Lower leg skin (tissue), 3 donors: ENCODE data around the gene PRPF38B.

Experiments
- CTCF ChIP-seq, 3 donors: fragments of 450-650 bp; IDR thresholded peaks; one replicate each; pipeline ENCODE4 v1.5.1; 2016; ENCODE audit warnings: antibody characterized with exemption in 3 of 3, mild to moderate bottlenecking in 3 of 3, moderate library complexity in 2 of 3
- POLR2A ChIP-seq, 2 donors: fragments of 450-650 bp; IDR thresholded peaks; one replicate each; pipeline ENCODE4 v1.6.1; 2016 to 2017; ENCODE audit warnings: antibody characterized with exemption in 2 of 2, mild to moderate bottlenecking in 1 of 2, moderate library complexity in 1 of 2

DNA sequence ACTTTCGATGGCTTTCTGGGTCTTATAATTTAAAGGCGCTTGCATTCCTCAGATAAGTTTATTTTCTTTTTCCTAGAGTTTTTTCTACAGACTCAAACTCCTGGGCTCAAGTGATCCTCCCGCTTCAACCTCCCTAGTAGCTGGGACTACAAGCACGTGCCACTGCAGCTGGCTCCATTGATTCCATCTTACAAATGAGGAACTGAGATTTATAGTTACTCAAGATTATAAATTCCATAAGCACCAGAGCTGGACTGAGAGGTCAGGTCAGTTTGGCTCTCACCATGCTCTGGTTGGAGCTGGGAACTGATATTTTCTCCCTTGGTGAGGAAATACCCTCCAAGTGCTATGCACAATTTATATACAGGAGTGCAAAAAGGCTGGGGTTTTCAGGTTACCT, 13.4 kb upstream of the PRPF38B start:
- no peak for TF ChIP-seq POLR2A (IDR thresholded peaks at IDR 0.05)
- no peak for TF ChIP-seq CTCF (IDR thresholded peaks at IDR 0.05)
